Tibial nerve (tissue), 4 donors: ENCODE data around the gene GATAD2A. TPM values are rescaled to one million over a fixed set of nuclear protein-coding genes. Genes with fewer than 3 reads are reported as not detected.

Experiments
- DNase-seq, 2 donors: peaks; one replicate each; pipeline ENCODE4 v3.0.0-alpha.2; 2019; ENCODE audit warnings: low spot score in 2 of 2
- H3K27ac ChIP-seq, 4 donors: fragments of 200-600 bp; sonication (generic) in 3 of 4; one replicate each; pipeline ENCODE4 v1.5.1; 2017 to 2019; ENCODE audit warnings: mild to moderate bottlenecking in 1 of 4
- H3K27me3 ChIP-seq, 2 donors: fragments of 200-600 bp; sonication (generic) in 1 of 2; one replicate each; pipeline versions ENCODE4 v1.5.1 to v1.6.0; 2017 to 2019
- H3K36me3 ChIP-seq, 3 donors: fragments of 200-600 bp; sonication (generic); one replicate each; pipeline ENCODE4 v1.5.1; 2018 to 2019
- H3K4me1 ChIP-seq, 4 donors: fragments of 200-600 bp; sonication (generic) in 3 of 4; one replicate each; pipeline ENCODE4 v1.5.1; 2017 to 2019
- H3K4me3 ChIP-seq, 4 donors: fragments of 200-600 bp; sonication (generic) in 3 of 4; one replicate each; pipeline ENCODE4 v1.5.1; 2017 to 2019; ENCODE audit warnings: mild to moderate bottlenecking in 1 of 4, moderate library complexity in 1 of 4
- H3K9me3 ChIP-seq, 4 donors: fragments of 200-600 bp; sonication (generic) in 3 of 4; one replicate each; pipeline ENCODE4 v1.5.1; 2017 to 2019
- CTCF ChIP-seq, 5 experiments: fragments of 200-600 bp in 3 of 5; fragments of 450-650 bp in 2 of 5; sonication (generic) in 3 of 5; IDR thresholded peaks; one replicate each; pipeline ENCODE4 v1.5.1; 2016 to 2019; ENCODE audit warnings: antibody characterized with exemption in 5 of 5, mild to moderate bottlenecking in 3 of 5, moderate library complexity in 2 of 5
- EP300 ChIP-seq, 2 donors: sonication (generic); formaldehyde crosslinking; IDR thresholded peaks; one replicate each; pipeline ENCODE4 v1.6.1; 2017; ENCODE audit warnings: antibody characterized with exemption in 2 of 2, mild to moderate bottlenecking in 1 of 2
- POLR2A ChIP-seq, 2 donors: fragments of 450-650 bp; IDR thresholded peaks; one replicate each; pipeline ENCODE4 v1.6.1; 2017; ENCODE audit warnings: antibody characterized with exemption in 2 of 2, mild to moderate bottlenecking in 2 of 2, moderate library complexity in 2 of 2
- WGBS, 2 donors: methylation state at CpG; one replicate each; pipeline ENCODE4 v1.1.5; 2018; 5-methylcytosine and 5-hydroxymethylcytosine counted together
- total RNA-seq, 4 donors: library from RNA; depleted of rRNA; stranded (reverse); fragments of >200 nt; gene quantifications; one replicate each; pipeline ENCODE4 v1.1.0, GENCODE V29; 2016

GATAD2A gene
- total RNA-seq, 4 donors from 2014 or later: 34.1 to 69.6 (median 36.8) TPM

GRCh38 chr19:19490214-19490968 is 84.9 kb downstream of the GATAD2A start:
- H3K27me3 ChIP-seq: no peaks in the 10 kb centered on the region
- H3K4me3 ChIP-seq: no peak overlapping the region
- peak; percentile 67 to 91 for DNase-seq
- TF ChIP-seq CTCF (IDR thresholded peaks at IDR 0.05): peak; percentile 74 to 91 (median 83)
- no peak for TF ChIP-seq EP300 (IDR thresholded peaks at IDR 0.05)
- WGBS, 2 donors: 25 to 27% methylated on average over 15 to 20 of the region's 20 CpGs
- H3K36me3 ChIP-seq: peaks cover 0 to 38% (median 10%) of the 10 kb centered on the region in 3 donors
- peaks cover 0 to 53% (median 30%) of the 10 kb centered on the region in 4 donors for H3K4me1 ChIP-seq
- peak overlapping the region; percentile 63 to 85 (median 84) for H3K27ac ChIP-seq
- no peaks in the 10 kb centered on the region for H3K9me3 ChIP-seq

- H3K27me3 ChIP-seq: no peaks in the 10 kb centered on the region
- no peak for DNase-seq
- no peak for TF ChIP-seq CTCF (IDR thresholded peaks at IDR 0.05)
- no peak for TF ChIP-seq POLR2A (IDR thresholded peaks at IDR 0.05)
- TF ChIP-seq EP300 (IDR thresholded peaks at IDR 0.05): no peak
- peaks cover 0 to 51% (median 30%) of the 10 kb centered on the region in 4 donors for H3K4me1 ChIP-seq
- peaks cover 0 to 48% (median 17%) of the 10 kb centered on the region in 3 donors for H3K36me3 ChIP-seq
- H3K4me3 ChIP-seq: no peak overlapping the region
- 84 to 85% methylated on average over 13 to 15 of the region's 15 CpGs for WGBS, 2 donors
- H3K27ac ChIP-seq: no peak overlapping the region
- no peaks in the 10 kb centered on the region for H3K9me3 ChIP-seq
Observed at GRCh38 chr19:19491321-19492025, 86.0 kb downstream of the GATAD2A start.

- Histone ChIP-seq H3K27ac (no peak overlapping the region), H3K4me3 (no peak overlapping the region), H3K27me3 (no peaks in the 10 kb centered on the region), H3K36me3 (peaks cover 0 to 54% (median 24%) of the 10 kb centered on the region in 3 donors), H3K9me3 (no peaks in the 10 kb centered on the region), H3K4me1 (peaks cover 0 to 46% (median 30%) of the 10 kb centered on the region in 4 donors)
- no peak for TF ChIP-seq EP300 (IDR thresholded peaks at IDR 0.05)
- no peak for TF ChIP-seq POLR2A (IDR thresholded peaks at IDR 0.05)
- TF ChIP-seq CTCF (IDR thresholded peaks at IDR 0.05): no peak
- 85 to 94% methylated on average over 19 of the region's 21 CpGs for WGBS, 2 donors
- no peak for DNase-seq
Observed at GRCh38 chr19:19492026-19492610, 86.6 kb downstream of the GATAD2A start.

- Histone ChIP-seq H3K27me3 (no peaks in the 10 kb centered on the region), H3K27ac (peak overlapping the region in 1 of 4 donors; percentile 42), H3K4me1 (peaks cover 0 to 27% (median 15%) of the 10 kb centered on the region in 4 donors), H3K36me3 (peaks cover 3 to 73% (median 26%) of the 10 kb centered on the region in 3 donors), H3K9me3 (no peaks in the 10 kb centered on the region), H3K4me3 (no peak overlapping the region)
- DNase-seq: no peak
- WGBS, 2 donors: 71 to 76% methylated on average over 14 to 15 of the region's 15 CpGs
- TF ChIP-seq CTCF (IDR thresholded peaks at IDR 0.05) (peak in 2 of 5 experiments; percentile 20 to 23), POLR2A (IDR thresholded peaks at IDR 0.05) (no peak)
Observed at GRCh38 chr19:19493841-19494546, 88.5 kb downstream of the GATAD2A start.
